Astrocyte (in vitro differentiated cells and primary cell): Measurements from ENCODE around the gene DGKI. TPM values are rescaled to one million over a fixed set of nuclear protein-coding genes. Genes with fewer than 3 reads are reported as not detected.

Experiments
- DNase-seq: peaks from one replicate; pipeline ENCODE4 v3.0.0-alpha.2; 2010; ENCODE audit warnings: low read depth
- FAIRE-seq: peaks from 2 replicates; lab custom pipeline; 2011; peaks lifted over from hg19 to GRCh38; lab: Jason Lieb, UNC
- H2AFZ ChIP-seq: 2 replicates; pipeline ENCODE4 v1.6.0; 2012; ENCODE audit warnings: low read depth, low read length, inconsistent platforms
- H3K27ac ChIP-seq: 2 replicates; pipeline ENCODE4 v1.5.1; 2011; ENCODE audit warnings: low read depth, low read length, inconsistent platforms
- H3K27me3 ChIP-seq: 2 replicates; pipeline ENCODE4 v1.6.0; 2011; ENCODE audit warnings: low read length, inconsistent platforms; ENCODE audit not compliant: insufficient read depth
- H3K36me3 ChIP-seq: 2 replicates; pipeline ENCODE4 v1.5.1; 2011; ENCODE audit warnings: low read length, inconsistent platforms; ENCODE audit not compliant: insufficient read depth
- H3K4me1 ChIP-seq: 2 replicates; pipeline ENCODE4 v1.5.1; 2011; ENCODE audit warnings: low read length, inconsistent platforms; ENCODE audit not compliant: insufficient read depth
- H3K4me2 ChIP-seq: 2 replicates; pipeline ENCODE4 v1.6.0; 2012; ENCODE audit warnings: low read length, inconsistent platforms
- H3K4me3 ChIP-seq: 2 replicates; pipeline ENCODE4 v1.5.1; 2011; ENCODE audit warnings: low read depth, mild to moderate bottlenecking, low read length, inconsistent platforms; ENCODE audit not compliant: insufficient read depth
- H3K79me2 ChIP-seq: 2 replicates; pipeline ENCODE4 v1.6.0; 2012; ENCODE audit warnings: mild to moderate bottlenecking, low read length, inconsistent platforms; ENCODE audit not compliant: insufficient read depth
- H3K9ac ChIP-seq: 2 replicates; pipeline ENCODE4 v1.6.0; 2012; ENCODE audit warnings: mild to moderate bottlenecking, low read length, inconsistent platforms
- H3K9me3 ChIP-seq: 2 replicates; pipeline ENCODE4 v1.5.1; 2012; ENCODE audit warnings: low read depth, mild to moderate bottlenecking, low read length, inconsistent platforms; ENCODE audit not compliant: insufficient read depth
- H4K20me1 ChIP-seq: 2 replicates; pipeline ENCODE4 v1.6.0; 2012; ENCODE audit warnings: low read length, inconsistent platforms; ENCODE audit not compliant: insufficient read depth
- H3K27ac Mint-ChIP-seq: one replicate; pipeline ENCODE4 v1.8.0; 2021; ENCODE audit warnings: mild to moderate bottlenecking, mixed read lengths; ENCODE audit not compliant: unreplicated experiment
- H3K27me3 Mint-ChIP-seq: one replicate; pipeline ENCODE4 v1.8.0; 2021; ENCODE audit warnings: low read depth, mixed read lengths; ENCODE audit not compliant: unreplicated experiment
- H3K36me3 Mint-ChIP-seq: one replicate; pipeline ENCODE4 v1.8.0; 2021; ENCODE audit warnings: low read depth, mixed read lengths; ENCODE audit not compliant: unreplicated experiment
- H3K4me1 Mint-ChIP-seq: one replicate; pipeline ENCODE4 v1.8.0; 2021; ENCODE audit warnings: low read depth, mixed read lengths; ENCODE audit not compliant: unreplicated experiment
- H3K4me3 Mint-ChIP-seq: one replicate; pipeline ENCODE4 v1.8.0; 2021; ENCODE audit warnings: mild to moderate bottlenecking, moderate library complexity, mixed read lengths; ENCODE audit not compliant: unreplicated experiment
- H3K9me3 Mint-ChIP-seq: one replicate; pipeline ENCODE4 v1.8.0; 2021; ENCODE audit warnings: mild to moderate bottlenecking, mixed read lengths; ENCODE audit not compliant: unreplicated experiment
- EZH2 ChIP-seq: IDR thresholded peaks from 2 replicates; pipeline ENCODE4 v1.6.1; 2012; ENCODE audit warnings: mild to moderate bottlenecking, low read length, inconsistent platforms; ENCODE audit not compliant: insufficient read depth
- total RNA-seq: library from RNA; stranded (reverse); gene quantifications from 2 replicates; pipeline ENCODE4 v1.2.1, GENCODE V29; 2021
- TF ChIP-seq, protein P1 (sequence below): IDR thresholded peaks from 2 replicates; pipeline ENCODE4 v1.5.1; 2011; ENCODE audit warnings: low read depth, mild to moderate bottlenecking, inconsistent platforms, low read length, moderate library complexity; ENCODE audit not compliant: insufficient read depth

Gene DGKI
- total RNA-seq, 1 donor from 2014 or later, result 6.3 TPM

DNA sequence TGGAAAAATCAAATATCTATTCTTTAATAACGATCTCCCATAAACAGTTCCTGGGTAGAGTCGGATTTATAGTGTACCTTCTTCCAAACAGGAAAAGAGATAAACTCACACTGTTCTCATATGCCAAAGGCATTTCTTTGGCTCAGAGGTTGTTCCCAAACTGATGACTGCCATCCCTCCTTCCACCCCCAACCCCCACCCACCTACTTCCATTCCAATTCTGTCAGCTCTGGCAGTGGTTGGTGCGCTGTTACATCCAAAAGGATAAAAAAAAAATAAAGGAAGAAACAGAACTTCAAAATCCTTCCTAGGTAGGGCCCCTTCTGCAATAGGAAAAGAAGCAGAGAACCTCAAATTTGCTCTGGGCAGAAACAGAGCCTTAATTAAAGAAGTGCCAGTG lies 104.7 kb downstream of the DGKI start:
- Mint-ChIP-seq H3K9me3 (peaks cover 11% of the 10 kb centered on the region), H3K27ac (no peak overlapping the region), H3K4me3 (no peak overlapping the region), H3K4me1 (no peaks in the 10 kb centered on the region), H3K27me3 (no peaks in the 10 kb centered on the region), H3K36me3 (peaks cover 12% of the 10 kb centered on the region)
- FAIRE-seq (no peak), DNase-seq (no peak)
- no peak overlapping the region for H3K9ac ChIP-seq
- no peaks in the 10 kb centered on the region for H3K9me3 ChIP-seq
- TF ChIP-seq, protein P1, sequence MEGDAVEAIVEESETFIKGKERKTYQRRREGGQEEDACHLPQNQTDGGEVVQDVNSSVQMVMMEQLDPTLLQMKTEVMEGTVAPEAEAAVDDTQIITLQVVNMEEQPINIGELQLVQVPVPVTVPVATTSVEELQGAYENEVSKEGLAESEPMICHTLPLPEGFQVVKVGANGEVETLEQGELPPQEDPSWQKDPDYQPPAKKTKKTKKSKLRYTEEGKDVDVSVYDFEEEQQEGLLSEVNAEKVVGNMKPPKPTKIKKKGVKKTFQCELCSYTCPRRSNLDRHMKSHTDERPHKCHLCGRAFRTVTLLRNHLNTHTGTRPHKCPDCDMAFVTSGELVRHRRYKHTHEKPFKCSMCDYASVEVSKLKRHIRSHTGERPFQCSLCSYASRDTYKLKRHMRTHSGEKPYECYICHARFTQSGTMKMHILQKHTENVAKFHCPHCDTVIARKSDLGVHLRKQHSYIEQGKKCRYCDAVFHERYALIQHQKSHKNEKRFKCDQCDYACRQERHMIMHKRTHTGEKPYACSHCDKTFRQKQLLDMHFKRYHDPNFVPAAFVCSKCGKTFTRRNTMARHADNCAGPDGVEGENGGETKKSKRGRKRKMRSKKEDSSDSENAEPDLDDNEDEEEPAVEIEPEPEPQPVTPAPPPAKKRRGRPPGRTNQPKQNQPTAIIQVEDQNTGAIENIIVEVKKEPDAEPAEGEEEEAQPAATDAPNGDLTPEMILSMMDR, result no peak
- TF ChIP-seq EZH2, result no peak
- H2AFZ ChIP-seq, result no peak overlapping the region
- no peak overlapping the region for H3K4me2 ChIP-seq
- H3K27me3 ChIP-seq, result no peaks in the 10 kb centered on the region
- H3K4me1 ChIP-seq, result no peaks in the 10 kb centered on the region
- no peaks in the 10 kb centered on the region for H3K79me2 ChIP-seq
- no peaks in the 10 kb centered on the region for H4K20me1 ChIP-seq
- no peaks in the 10 kb centered on the region for H3K36me3 ChIP-seq
- no peak overlapping the region for H3K27ac ChIP-seq
- H3K4me3 ChIP-seq, result no peak overlapping the region

DNA sequence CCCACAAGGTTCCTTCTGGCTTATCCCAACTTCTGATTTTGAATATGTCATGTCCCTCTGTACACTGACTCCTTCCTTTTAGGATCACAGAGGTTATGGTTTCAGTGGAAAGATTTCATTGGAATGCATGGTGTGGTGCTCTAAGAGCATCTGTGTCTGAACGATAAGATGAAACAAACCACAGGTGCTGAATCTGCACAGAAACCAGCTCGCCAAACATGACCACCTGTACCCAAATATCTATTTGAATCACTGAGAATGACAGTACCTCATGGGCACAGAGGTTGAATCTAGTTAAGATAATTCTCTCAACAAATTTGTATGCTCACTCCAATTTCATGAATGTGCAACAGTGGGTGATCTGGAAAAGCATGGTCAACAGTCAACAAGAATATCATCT lies 105.3 kb downstream of the DGKI start:
- H3K27me3 ChIP-seq, result no peaks in the 10 kb centered on the region
- Mint-ChIP-seq H3K36me3 (peaks cover 11% of the 10 kb centered on the region), H3K9me3 (peaks cover 11% of the 10 kb centered on the region), H3K27ac (no peak overlapping the region), H3K4me1 (no peaks in the 10 kb centered on the region), H3K4me3 (no peak overlapping the region), H3K27me3 (no peaks in the 10 kb centered on the region)
- H3K4me3 ChIP-seq, result no peak overlapping the region
- H3K4me1 ChIP-seq, result no peaks in the 10 kb centered on the region
- H2AFZ ChIP-seq, result no peak overlapping the region
- TF ChIP-seq, protein P1, result no peak
- TF ChIP-seq EZH2, result no peak
- no peaks in the 10 kb centered on the region for H3K9me3 ChIP-seq
- no peaks in the 10 kb centered on the region for H3K36me3 ChIP-seq
- no peak for FAIRE-seq
- no peaks in the 10 kb centered on the region for H4K20me1 ChIP-seq
- no peak overlapping the region for H3K9ac ChIP-seq
- no peak for DNase-seq
- H3K4me2 ChIP-seq, result no peak overlapping the region
- no peaks in the 10 kb centered on the region for H3K79me2 ChIP-seq
- no peak overlapping the region for H3K27ac ChIP-seq

DNA sequence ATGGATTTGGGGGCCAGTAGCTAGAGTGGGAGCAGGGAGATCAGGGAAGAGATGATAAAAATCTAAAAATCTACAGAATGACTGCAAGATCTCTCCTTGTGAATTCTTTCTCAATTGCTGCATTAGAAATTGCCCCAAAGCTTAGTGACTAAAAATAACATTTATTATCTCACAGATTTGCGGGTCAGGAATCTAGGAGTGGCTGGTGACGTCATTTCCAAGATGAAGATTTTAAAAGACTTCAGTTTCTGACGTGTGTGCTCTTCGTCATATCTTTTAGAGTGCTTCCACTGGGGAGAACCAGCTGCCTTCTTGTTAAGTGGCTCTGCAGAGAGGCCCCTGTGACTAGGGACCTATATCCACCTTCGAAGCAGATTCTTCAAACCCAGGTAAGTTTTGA lies 112.6 kb downstream of the DGKI start:
- Mint-ChIP-seq H3K27ac (no peak overlapping the region), H3K36me3 (no peaks in the 10 kb centered on the region), H3K4me3 (no peak overlapping the region), H3K4me1 (peaks cover 4% of the 10 kb centered on the region), H3K27me3 (no peaks in the 10 kb centered on the region), H3K9me3 (no peaks in the 10 kb centered on the region)
- Histone ChIP-seq H3K79me2 (no peaks in the 10 kb centered on the region), H3K36me3 (no peaks in the 10 kb centered on the region), H3K9me3 (no peaks in the 10 kb centered on the region), H3K27ac (no peak overlapping the region), H3K4me3 (no peak overlapping the region), H2AFZ (no peak overlapping the region), H4K20me1 (no peaks in the 10 kb centered on the region), H3K9ac (no peak overlapping the region), H3K4me1 (peaks cover 5% of the 10 kb centered on the region), H3K27me3 (no peaks in the 10 kb centered on the region), H3K4me2 (no peak overlapping the region)
- FAIRE-seq, result no peak
- DNase-seq, result no peak
- no peak for TF ChIP-seq EZH2
- TF ChIP-seq, protein P1, result no peak
